IMR-90 (cell line): Measurements from ENCODE around the gene PGS1.

Experiments used
- FOS ChIP-seq: fragments of 150-350 bp; IDR thresholded peaks from 2 replicates; pipeline ENCODE4 v1.6.1; 2016; ENCODE audit warnings: low read depth, low read length
- POLR2A ChIP-seq: IDR thresholded peaks from 2 replicates; pipeline ENCODE4 v1.6.1; 2012; ENCODE audit warnings: mild to moderate bottlenecking, low read depth, low read length
- USF2 ChIP-seq: fragments of 150-350 bp; IDR thresholded peaks from 2 replicates; pipeline ENCODE4 v1.6.1; 2017; ENCODE audit warnings: mild to moderate bottlenecking, antibody characterized with exemption, low read length, low read depth
- TF ChIP-seq, protein P1 (sequence below): conservative IDR thresholded peaks from 2 replicates; pipeline ENCODE4 v1.5.1; 2012; ENCODE audit warnings: mild to moderate bottlenecking, low read depth, low read length, improper control_type of control experiment

GRCh38 chr17:78406396-78406795 is 27.9 kb downstream of the PGS1 start:
- TF ChIP-seq, protein P1, sequence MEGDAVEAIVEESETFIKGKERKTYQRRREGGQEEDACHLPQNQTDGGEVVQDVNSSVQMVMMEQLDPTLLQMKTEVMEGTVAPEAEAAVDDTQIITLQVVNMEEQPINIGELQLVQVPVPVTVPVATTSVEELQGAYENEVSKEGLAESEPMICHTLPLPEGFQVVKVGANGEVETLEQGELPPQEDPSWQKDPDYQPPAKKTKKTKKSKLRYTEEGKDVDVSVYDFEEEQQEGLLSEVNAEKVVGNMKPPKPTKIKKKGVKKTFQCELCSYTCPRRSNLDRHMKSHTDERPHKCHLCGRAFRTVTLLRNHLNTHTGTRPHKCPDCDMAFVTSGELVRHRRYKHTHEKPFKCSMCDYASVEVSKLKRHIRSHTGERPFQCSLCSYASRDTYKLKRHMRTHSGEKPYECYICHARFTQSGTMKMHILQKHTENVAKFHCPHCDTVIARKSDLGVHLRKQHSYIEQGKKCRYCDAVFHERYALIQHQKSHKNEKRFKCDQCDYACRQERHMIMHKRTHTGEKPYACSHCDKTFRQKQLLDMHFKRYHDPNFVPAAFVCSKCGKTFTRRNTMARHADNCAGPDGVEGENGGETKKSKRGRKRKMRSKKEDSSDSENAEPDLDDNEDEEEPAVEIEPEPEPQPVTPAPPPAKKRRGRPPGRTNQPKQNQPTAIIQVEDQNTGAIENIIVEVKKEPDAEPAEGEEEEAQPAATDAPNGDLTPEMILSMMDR, result no peak
- no peak for TF ChIP-seq USF2
- no peak for TF ChIP-seq POLR2A
- no peak for TF ChIP-seq FOS
